ENCODE data around the gene NFYC.

GRCh38 chr1:40717955-40718354, 26.5 kb downstream of the NFYC start:
- TF ChIP-seq CTCF (conservative IDR thresholded peaks at IDR 0.05; ENCODE audit: low read depth in 2 of 2) (no peak), POLR2AphosphoS5 (IDR thresholded peaks at IDR 0.05; ENCODE audit: low read depth) (no peak), ZNF114 (CRISPR knock-in tag; IDR thresholded peaks at IDR 0.05) (no peak), REST (IDR thresholded peaks at IDR 0.05; ENCODE audit: unreplicated experiment) (no peak), NANOG (IDR thresholded peaks at IDR 0.05; ENCODE audit: borderline replicate concordance) (no peak), ETS1 (IDR thresholded peaks at IDR 0.05) (no peak), ZNF462 (CRISPR knock-in tag; IDR thresholded peaks at IDR 0.05) (no peak), EZH2phosphoT487 (IDR thresholded peaks at IDR 0.05; ENCODE audit: unreplicated experiment) (no peak)

Measured in GM23338 (cell line).